Measurements from ENCODE around the gene OSGEP. TPM values are rescaled to one million over a fixed set of nuclear protein-coding genes. Genes with fewer than 3 reads are reported as not detected.

The OSGEP gene
- 50.8 TPM for polyA plus RNA-seq

DNA sequence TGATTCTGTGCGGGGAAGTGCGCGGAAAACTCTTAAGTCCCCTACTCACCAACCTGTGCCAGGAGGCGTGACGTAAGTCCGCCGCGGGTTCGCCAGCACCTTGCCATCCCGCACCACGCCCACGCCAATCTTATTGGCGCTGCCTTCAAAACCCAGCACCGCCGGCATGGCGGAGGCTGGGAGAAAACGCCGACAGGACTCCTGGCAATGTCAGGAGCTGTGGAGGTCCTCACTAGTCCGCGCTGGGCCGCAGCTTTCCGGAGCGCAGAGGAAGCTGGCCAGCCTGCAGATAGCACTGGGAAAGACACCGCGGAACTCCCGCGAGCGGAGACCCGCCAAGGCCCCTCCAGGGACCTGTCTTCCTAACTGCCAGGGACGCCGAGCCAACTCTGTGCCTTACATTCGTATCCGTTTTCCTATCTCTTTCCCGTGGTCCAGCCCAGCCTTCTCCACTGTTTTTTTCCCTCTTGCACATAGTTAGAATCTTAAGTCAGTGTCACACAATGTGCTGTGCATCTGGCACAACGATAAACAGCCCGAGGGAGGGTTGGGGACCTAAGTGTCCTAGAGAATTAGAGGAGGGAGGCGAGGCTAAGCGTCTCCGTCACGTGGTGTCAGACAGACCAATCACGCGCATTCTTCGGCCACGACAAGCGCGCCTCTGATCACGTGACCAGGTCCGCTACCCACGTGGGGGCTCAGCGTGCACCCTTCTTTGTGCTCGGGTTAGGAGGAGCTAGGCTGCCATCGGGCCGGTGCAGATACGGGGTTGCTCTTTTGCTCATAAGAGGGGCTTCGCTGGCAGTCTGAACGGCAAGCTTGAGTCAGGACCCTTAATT, at the start of gene OSGEP, which contains the start of gene APEX1:
OSGEP (minus strand) TSS at position 297 of the 839 bp plus-strand sequence; CDS start at position 168, 129 bp downstream.
APEX1 (plus strand) TSS at position 711 of the 839 bp plus-strand sequence. CDS start 420 bp downstream, outside the sequence.
- Mint-ChIP-seq H3K9me3 (no peaks in the 10 kb centered on the region), H3K27ac (no peak within 1 kb of the TSS), H3K27me3 (no peaks in the 10 kb centered on the region), H3K4me1 (peaks cover 0 to 27% (median 10%) of the 10 kb centered on the region in 3 donors), H3K4me3 (no peak within 1 kb of the TSS), H3K36me3 (peaks cover 4% of the 10 kb centered on the region)

DNA sequence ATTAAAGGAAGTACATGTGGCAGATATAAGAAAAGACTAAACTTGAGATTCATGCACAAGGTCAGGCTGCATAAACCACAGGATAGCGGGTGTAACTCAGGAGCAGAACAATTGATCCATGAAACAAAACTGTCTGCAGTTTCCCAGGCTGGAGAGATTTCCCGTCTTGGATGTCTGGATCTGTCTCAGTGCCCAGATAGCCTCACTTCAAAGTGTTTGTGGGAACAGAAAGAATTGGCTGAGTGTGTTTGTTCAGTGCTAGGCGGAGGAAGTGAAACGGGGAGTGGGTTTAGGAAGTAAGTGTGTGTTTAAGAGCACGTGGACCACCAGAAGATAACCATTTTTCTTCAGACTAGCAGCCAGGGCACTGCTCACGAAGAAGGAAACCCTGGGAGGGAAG, 49.3 kb upstream of the OSGEP start:
- peak overlapping the region in 2 of 4 donors; percentile 19 to 78 for H3K4me3 Mint-ChIP-seq
- H3K27ac Mint-ChIP-seq, result peak overlapping the region in 1 of 3 donors; percentile 1
- peaks cover 9 to 13% (median 12%) of the 10 kb centered on the region in 3 donors for H3K4me1 Mint-ChIP-seq
- H3K27me3 Mint-ChIP-seq, result peaks cover 5% of the 10 kb centered on the region
- H3K9me3 Mint-ChIP-seq, result no peaks in the 10 kb centered on the region
- peaks cover 3% of the 10 kb centered on the region for H3K36me3 Mint-ChIP-seq

DNA sequence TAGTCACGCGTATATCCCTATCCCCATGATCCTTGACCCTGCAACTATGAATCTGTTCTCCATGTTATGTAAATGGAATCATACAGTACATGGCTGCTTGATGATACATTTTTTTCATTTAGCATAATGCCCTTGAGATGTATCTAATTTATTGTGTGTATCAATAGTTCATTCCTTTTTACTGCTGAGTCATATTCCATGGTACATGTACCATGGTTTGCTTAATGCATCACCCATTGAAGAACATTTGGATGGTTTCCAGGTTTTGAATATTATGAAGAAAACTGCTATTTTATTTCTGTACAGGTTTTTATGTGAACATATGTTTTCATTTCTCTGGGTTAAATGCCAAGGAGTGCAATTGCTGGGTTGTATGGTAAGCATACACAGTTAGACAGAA, 46.7 kb upstream of the OSGEP start:
- Mint-ChIP-seq H3K27ac (no peak overlapping the region), H3K9me3 (no peaks in the 10 kb centered on the region), H3K36me3 (peaks cover 3% of the 10 kb centered on the region), H3K4me1 (peaks cover 9 to 17% (median 13%) of the 10 kb centered on the region in 3 donors), H3K27me3 (no peaks in the 10 kb centered on the region), H3K4me3 (no peak overlapping the region)

DNA sequence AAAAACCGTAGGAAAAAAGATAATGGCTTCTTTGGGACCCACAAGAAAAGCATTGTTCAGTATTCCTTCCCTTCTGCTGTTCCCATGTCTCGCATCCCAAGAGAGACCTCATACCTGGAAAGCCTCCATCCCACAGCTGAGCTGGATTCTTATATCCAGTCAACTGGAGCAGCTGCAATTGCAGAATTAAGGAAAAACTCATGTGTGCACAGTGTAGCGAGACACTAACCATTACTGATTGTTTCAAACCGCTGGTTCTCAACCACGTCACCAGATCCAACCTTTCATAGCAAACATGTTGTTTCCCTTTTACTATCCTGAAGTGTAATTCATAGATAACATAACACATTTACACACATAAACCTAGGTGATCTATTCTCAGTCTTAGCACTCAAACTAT, 45.3 kb upstream of the OSGEP start:
- Mint-ChIP-seq H3K27me3 (no peaks in the 10 kb centered on the region), H3K36me3 (peaks cover 3% of the 10 kb centered on the region), H3K4me3 (no peak overlapping the region), H3K9me3 (no peaks in the 10 kb centered on the region), H3K27ac (no peak overlapping the region), H3K4me1 (peaks cover 13 to 22% (median 19%) of the 10 kb centered on the region in 3 donors)

DNA sequence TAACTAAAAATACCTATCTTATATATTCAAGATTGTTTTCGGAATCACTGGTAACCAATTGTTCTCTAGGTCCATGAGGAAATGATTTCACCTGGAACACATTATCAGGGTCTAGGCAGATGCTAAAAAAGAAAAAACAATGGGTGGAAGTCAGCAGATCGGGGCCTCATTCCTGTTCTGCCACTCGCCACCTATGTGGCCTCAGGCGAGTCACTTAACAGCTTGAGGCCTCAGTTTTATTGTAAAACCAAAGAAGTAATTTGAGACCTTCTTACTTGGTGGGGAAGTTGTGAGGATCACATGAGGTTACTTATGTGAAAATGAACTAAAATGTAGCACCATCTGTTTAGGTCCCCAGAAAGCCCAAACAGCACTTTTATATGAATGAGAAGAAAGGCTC, 44.5 kb upstream of the OSGEP start:
- no peaks in the 10 kb centered on the region for H3K27me3 Mint-ChIP-seq
- no peaks in the 10 kb centered on the region for H3K9me3 Mint-ChIP-seq
- H3K36me3 Mint-ChIP-seq, result peaks cover 3% of the 10 kb centered on the region
- H3K4me3 Mint-ChIP-seq, result no peak overlapping the region
- H3K27ac Mint-ChIP-seq, result no peak overlapping the region
- peaks cover 12 to 21% (median 17%) of the 10 kb centered on the region in 3 donors for H3K4me1 Mint-ChIP-seq

DNA sequence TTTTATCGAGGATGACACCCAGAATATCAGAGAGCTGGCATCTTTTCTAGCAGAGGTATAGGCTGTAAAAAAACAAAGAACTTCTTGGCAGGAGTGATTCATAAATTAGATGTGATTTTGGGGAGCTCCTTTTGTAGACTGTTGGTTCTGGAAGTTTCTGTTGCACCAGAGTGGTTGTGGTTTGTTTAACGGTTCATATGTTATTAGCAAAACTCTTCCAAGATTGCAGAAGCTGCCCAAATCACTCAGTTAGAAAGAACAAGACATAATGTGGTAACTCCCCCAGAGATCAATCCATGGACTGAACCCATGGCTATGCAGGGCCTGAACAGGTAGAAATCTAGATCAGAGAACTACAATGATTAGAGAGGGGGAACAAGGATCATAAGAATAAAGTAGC, 44.0 kb upstream of the OSGEP start:
- no peak overlapping the region for H3K4me3 Mint-ChIP-seq
- H3K36me3 Mint-ChIP-seq, result peaks cover 3% of the 10 kb centered on the region
- H3K9me3 Mint-ChIP-seq, result no peaks in the 10 kb centered on the region
- H3K27me3 Mint-ChIP-seq, result no peaks in the 10 kb centered on the region
- peaks cover 10 to 20% (median 16%) of the 10 kb centered on the region in 3 donors for H3K4me1 Mint-ChIP-seq
- peak overlapping the region in 1 of 3 donors; percentile 8 for H3K27ac Mint-ChIP-seq

DNA sequence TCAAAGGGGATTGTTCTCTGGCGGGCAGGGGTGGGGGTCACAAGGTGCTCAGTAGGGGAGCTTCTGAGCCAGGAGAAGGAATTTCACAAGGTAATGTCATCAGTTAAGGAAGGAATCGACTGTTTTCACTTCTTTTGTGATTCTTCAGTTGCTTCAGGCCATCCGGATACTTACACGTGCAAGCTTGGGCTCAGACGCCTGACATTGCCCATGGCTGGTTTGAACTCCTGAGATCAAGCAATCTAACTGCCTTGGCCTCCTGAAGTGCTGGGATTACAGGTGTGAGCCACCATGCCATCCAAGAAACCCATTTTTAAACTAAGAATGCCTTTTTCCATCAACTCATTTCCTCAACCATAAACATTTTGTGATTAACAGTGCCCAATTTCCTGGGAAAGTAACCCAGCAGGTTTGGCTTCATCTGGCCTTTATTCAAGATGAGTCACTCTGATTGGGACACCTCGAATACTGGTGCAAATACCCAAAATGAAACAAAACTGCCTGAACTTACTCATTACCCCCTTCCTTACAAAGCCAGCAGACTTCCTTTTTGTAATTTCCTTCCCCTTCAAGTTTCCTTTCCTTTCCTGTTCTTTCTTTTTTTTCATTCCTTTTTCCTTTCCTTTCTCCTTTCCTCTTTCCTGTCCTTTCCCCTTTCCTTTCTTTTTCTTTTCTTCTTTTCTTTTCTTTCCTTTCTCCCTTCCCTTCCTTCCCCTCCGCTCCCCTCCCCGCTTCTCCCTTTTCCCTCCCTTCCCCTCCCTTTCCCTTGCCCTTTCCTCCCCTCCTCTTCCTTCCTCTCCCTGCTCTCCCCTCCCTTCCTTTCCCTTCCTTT, 40.5 kb upstream of the OSGEP start:
- Mint-ChIP-seq H3K27me3 (peaks cover 2% of the 10 kb centered on the region), H3K4me1 (peaks cover 24 to 42% (median 29%) of the 10 kb centered on the region in 3 donors), H3K36me3 (peaks cover 2% of the 10 kb centered on the region), H3K9me3 (no peaks in the 10 kb centered on the region), H3K4me3 (no peak overlapping the region), H3K27ac (no peak overlapping the region)

DNA sequence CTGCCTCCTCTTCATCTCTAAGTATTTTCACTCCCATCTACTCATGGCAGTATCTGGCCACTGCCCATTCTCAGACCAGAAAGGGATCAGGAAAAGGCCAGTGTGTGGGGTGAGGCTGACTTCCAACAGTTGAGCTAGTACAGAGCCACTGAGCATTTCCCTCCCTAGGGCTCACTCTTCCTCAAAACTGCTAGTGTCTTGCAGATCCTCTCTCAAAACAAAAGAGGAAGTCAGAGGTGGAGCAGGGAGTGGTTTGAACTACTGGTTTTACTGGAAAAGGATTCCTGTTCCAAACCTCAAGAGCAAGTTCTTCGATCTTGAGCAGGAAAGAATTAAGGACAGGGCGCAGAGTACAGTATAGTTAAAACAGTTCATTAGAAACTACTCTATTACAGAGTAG, 39.0 kb upstream of the OSGEP start:
- H3K9me3 Mint-ChIP-seq, result no peaks in the 10 kb centered on the region
- H3K27me3 Mint-ChIP-seq, result peaks cover 2% of the 10 kb centered on the region
- peaks cover 35 to 50% (median 37%) of the 10 kb centered on the region in 3 donors for H3K4me1 Mint-ChIP-seq
- H3K4me3 Mint-ChIP-seq, result peak overlapping the region in 3 of 4 donors; percentile 18 to 73 (median 61)
- peak overlapping the region; percentile 19 to 73 (median 47) for H3K27ac Mint-ChIP-seq
- H3K36me3 Mint-ChIP-seq, result peaks cover 2% of the 10 kb centered on the region

DNA sequence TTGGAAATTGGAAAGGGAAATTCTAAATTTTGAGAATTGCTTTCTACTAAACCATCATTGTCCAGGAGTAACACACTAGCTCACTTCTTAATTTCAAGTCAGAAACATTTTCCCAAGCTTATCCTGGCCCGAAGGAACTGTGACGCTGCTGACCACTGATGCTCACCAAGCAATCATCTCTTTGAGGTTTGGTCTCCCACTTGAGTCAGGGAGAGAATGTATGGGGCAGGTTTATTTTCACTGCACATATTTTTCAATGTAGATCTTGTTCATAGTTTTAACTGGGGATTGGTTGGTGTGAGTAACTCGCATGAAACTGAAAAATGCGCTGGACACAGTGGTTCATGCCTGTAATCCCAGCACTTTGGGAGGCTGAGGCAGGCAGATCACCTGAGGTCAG, 37.9 kb upstream of the OSGEP start:
- H3K27me3 Mint-ChIP-seq, result peaks cover 2% of the 10 kb centered on the region
- H3K9me3 Mint-ChIP-seq, result no peaks in the 10 kb centered on the region
- H3K36me3 Mint-ChIP-seq, result peaks cover 2% of the 10 kb centered on the region
- no peak overlapping the region for H3K27ac Mint-ChIP-seq
- peak overlapping the region in 1 of 4 donors; percentile 59 for H3K4me3 Mint-ChIP-seq
- peaks cover 42 to 54% (median 42%) of the 10 kb centered on the region in 3 donors for H3K4me1 Mint-ChIP-seq

DNA sequence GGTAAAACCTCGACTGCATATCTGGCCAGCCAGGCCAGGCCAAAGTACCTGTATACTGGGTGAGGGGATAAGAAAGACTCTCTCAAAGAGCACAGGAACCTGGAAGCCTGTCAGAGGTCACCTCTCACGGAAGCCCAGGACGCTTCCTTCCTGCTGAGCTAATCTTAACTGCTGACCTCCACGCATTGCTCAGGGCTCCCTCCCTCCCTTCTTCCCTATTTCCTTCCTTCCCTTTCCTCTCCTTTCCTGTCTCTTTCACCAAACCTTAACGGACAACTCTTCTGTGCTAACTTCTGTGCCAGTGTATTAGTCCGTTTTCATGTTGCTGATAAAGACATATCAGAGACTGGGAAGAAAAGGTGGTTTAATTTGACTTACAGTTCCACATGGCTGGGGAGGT, 36.0 kb upstream of the OSGEP start:
- peaks cover 2% of the 10 kb centered on the region for H3K27me3 Mint-ChIP-seq
- peak overlapping the region in 3 of 4 donors; percentile 76 to 82 (median 78) for H3K4me3 Mint-ChIP-seq
- H3K9me3 Mint-ChIP-seq, result no peaks in the 10 kb centered on the region
- peak overlapping the region in 2 of 3 donors; percentile 18 to 85 for H3K27ac Mint-ChIP-seq
- H3K36me3 Mint-ChIP-seq, result peaks cover 2% of the 10 kb centered on the region
- peaks cover 40 to 65% (median 52%) of the 10 kb centered on the region in 3 donors for H3K4me1 Mint-ChIP-seq

DNA sequence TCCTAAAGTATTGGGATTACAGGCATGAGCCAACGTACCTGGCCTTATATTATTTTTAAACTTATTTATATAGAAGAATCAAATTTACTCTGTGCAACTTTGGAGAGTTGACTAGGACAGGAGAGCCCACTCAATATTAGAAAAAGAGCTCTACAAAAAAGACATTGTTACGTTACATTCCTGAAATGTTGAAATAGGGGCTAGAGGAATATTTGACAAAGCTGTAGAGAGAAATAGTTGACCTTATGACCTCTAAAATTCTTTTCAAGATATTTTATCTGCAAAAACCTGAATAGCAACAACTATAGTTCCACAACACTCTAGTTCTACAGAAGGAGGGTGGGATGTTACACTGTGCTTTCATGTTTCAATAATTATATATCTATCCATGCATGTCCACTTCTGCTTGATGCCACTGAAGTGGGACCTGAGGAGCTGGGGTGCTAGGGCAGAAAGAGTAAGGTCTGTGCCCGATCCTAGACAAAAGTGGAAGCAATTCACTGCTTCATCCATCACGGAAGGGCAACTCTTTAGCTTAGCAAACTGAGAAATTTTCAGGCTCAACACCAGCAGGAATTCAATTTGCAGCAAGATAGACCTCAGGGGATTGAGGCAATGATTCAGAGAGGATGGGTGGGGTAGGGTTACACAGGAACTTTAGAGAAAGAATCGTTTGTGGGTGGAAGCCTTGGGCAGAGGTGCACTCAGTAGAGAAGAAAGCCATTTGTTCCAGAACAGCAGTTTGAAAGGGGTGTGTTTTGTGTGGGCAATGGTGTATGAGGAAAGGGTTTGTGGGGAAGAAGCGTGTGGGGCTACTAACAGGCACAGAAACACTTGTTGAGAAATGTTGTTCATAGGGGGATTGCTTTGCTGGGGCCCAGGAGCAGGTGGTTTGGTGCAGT, 34.7 kb upstream of the OSGEP start:
- H3K4me3 Mint-ChIP-seq, result peak overlapping the region; percentile 25 to 77 (median 73)
- H3K9me3 Mint-ChIP-seq, result no peaks in the 10 kb centered on the region
- peaks cover 2% of the 10 kb centered on the region for H3K27me3 Mint-ChIP-seq
- peaks cover 40 to 59% (median 48%) of the 10 kb centered on the region in 3 donors for H3K4me1 Mint-ChIP-seq
- H3K36me3 Mint-ChIP-seq, result peaks cover 2% of the 10 kb centered on the region
- H3K27ac Mint-ChIP-seq, result peak overlapping the region; percentile 4 to 92 (median 13)

DNA sequence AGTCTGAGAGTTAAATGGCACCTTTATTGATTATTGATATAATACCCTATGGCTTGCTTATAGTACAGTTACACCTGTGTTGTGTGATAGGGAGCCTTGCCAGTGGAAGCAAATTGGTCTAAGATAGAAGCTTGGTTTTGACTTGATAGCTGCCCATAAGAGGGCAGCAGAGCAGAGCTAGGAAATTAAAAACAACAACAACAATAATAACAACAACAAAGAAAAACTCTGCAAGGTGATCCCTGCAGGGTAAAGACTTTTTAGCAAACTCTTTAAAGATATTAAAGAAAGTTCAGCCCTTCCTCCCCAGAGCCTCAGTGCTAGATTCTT, 32.7 kb upstream of the OSGEP start:
- Mint-ChIP-seq H3K4me3 (peak overlapping the region in 2 of 4 donors; percentile 0 to 88), H3K27me3 (peaks cover 2% of the 10 kb centered on the region), H3K27ac (peak overlapping the region in 1 of 3 donors; percentile 20), H3K9me3 (no peaks in the 10 kb centered on the region), H3K4me1 (peaks cover 32 to 49% (median 41%) of the 10 kb centered on the region in 3 donors), H3K36me3 (no peaks in the 10 kb centered on the region)

DNA sequence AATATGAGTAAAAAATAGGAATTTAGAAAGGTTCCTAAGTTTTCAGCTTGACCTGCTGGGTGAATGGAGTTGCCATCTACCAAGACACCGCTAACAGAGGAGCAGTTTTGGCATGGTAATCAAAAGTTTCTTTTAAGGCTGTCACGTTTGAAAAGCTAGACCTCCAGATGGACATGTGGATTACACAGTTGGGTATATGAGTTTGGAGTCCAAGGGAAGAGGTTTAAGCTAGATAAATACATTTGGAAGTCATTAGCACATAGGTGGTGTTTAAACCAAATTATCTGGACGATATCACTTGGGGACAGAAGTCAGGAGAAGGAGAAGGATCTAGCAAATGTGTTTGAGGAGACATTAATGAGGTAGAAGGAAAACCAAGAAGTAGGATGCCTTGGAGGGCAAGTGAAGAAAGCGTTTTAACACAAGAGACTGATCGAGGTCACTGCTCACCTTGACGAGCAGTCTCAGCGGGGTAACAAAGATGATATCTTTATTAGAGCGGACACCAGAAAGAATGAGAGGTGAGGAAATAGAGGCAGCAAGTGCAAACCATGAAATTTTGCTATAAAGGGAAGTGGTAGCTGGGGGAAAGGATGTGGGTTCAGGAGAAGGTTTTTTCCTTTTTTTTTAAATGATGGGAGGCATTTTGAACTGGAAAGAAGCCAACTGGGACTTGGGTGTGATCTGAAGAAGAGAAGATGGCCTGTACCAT, 32.2 kb upstream of the OSGEP start:
- H3K4me3 Mint-ChIP-seq, result peak overlapping the region in 2 of 4 donors; percentile 0 to 2
- peaks cover 32 to 45% (median 41%) of the 10 kb centered on the region in 3 donors for H3K4me1 Mint-ChIP-seq
- no peaks in the 10 kb centered on the region for H3K9me3 Mint-ChIP-seq
- no peaks in the 10 kb centered on the region for H3K36me3 Mint-ChIP-seq
- no peak overlapping the region for H3K27ac Mint-ChIP-seq
- peaks cover 2% of the 10 kb centered on the region for H3K27me3 Mint-ChIP-seq

DNA sequence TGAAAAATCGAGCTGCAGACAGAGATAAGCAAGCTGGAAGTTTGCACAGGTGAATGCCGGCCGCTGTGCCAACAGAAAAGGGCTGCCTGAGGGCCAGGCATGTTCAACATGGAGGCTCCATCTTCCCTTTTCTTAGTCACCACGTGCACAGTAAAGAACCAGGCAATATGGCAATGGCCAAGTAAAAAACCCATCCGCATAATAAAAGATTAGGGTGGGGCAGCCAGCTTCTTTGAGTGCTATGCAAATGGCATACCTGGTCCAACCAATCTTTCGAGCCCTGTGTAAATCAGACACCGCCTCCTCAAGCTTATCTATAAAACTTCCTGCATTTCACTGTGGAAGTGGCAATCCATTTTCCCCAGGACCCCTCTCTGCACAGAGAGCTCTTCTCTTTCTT, 31.3 kb upstream of the OSGEP start:
- Mint-ChIP-seq H3K27me3 (peaks cover 2% of the 10 kb centered on the region), H3K4me3 (no peak overlapping the region), H3K27ac (peak overlapping the region in 1 of 3 donors; percentile 44), H3K9me3 (no peaks in the 10 kb centered on the region), H3K36me3 (no peaks in the 10 kb centered on the region), H3K4me1 (peaks cover 26 to 38% (median 35%) of the 10 kb centered on the region in 3 donors)

Data from IgD-negative memory B cell (primary cell).